Measurements from ENCODE around the gene SEC22A. TPM values are rescaled to one million over a fixed set of nuclear protein-coding genes. Genes with fewer than 3 reads are reported as not detected.

SEC22A gene
- polyA plus RNA-seq, 1 of the 3 experiments (the other 2 are of a cell fraction), result 13.0 TPM

- no peaks in the 10 kb centered on the region for H3K27me3 ChIP-seq (ENCODE audit: insufficient read depth)
- 68% methylated on average over 2 of the region's 2 CpGs for WGBS (ENCODE audit: low lambda C conversion rate)
- H3K79me2 ChIP-seq (ENCODE audit: insufficient read depth), result no peaks in the 10 kb centered on the region
- no peaks in the 10 kb centered on the region for H3K9me3 ChIP-seq
- H3K4me1 ChIP-seq (ENCODE audit: control insufficient read depth in 1 of 2, insufficient read depth in 2 of 2, low read depth in 1 of 2, low read length in 1 of 2), result no peaks in the 10 kb centered on the region; a peak in 2 of 4 replicates
- H3F3A ChIP-seq (replicated peaks; ENCODE audit: insufficient read depth), result no peaks in the 10 kb centered on the region
- no peak overlapping the region for H3K4me2 ChIP-seq
- H4K20me1 ChIP-seq (ENCODE audit: insufficient read depth), result no peaks in the 10 kb centered on the region
- CTCF ChIA-PET, result no interaction called here
- H3K27ac ChIP-seq (ENCODE audit: low read depth in 2 of 2, low read length in 1 of 2), result no peak overlapping the region
- H3K9ac ChIP-seq, result no peak overlapping the region
- no peak for TF ChIP-seq MXI1 (IDR thresholded peaks at IDR 0.05; ENCODE audit: low read depth, low read length)
- TF ChIP-seq USF2 (IDR thresholded peaks at IDR 0.05; ENCODE audit: borderline replicate concordance, low read depth, low read length), result no peak
- no peak for TF ChIP-seq CHD2 (IDR thresholded peaks at IDR 0.05; ENCODE audit: low read length, partially characterized antibody)
- no peak for TF ChIP-seq NRF1 (IDR thresholded peaks at IDR 0.05; ENCODE audit: low read depth, low read length)
- no peak for TF ChIP-seq FOSL2 (IDR thresholded peaks at IDR 0.05; ENCODE audit: borderline replicate concordance, low read depth)
- TF ChIP-seq TAF1 (IDR thresholded peaks at IDR 0.05; ENCODE audit: borderline replicate concordance, low read depth, low read length), result no peak
- TF ChIP-seq POLR2AphosphoS5 (IDR thresholded peaks at IDR 0.05; ENCODE audit: low read depth, low read length), result no peak
- TF ChIP-seq JUND (IDR thresholded peaks at IDR 0.05), result no peak
- TF ChIP-seq FOXJ3 (CRISPR knock-in tag; IDR thresholded peaks at IDR 0.05), result no peak
- no peak for TF ChIP-seq ELF1 (IDR thresholded peaks at IDR 0.05)
- no peak for TF ChIP-seq IRF3 (IDR thresholded peaks at IDR 0.05; ENCODE audit: low read depth, low read length)
- TF ChIP-seq USF1 (IDR thresholded peaks at IDR 0.05; ENCODE audit: borderline replicate concordance, low read depth), result no peak
- no peak for TF ChIP-seq GATA2 (CRISPR knock-in tag; IDR thresholded peaks at IDR 0.05)
- POLR2A ChIA-PET, result no interaction called here
- no peak overlapping the region for H3K4me3 ChIP-seq (ENCODE audit: low read depth in 2 of 2, low read length in 1 of 2)
- no peaks in the 10 kb centered on the region for H3K9me2 ChIP-seq
- H3K36me3 ChIP-seq (replicated peaks in 1 of 2; ENCODE audit: control insufficient read depth in 1 of 2, insufficient read depth in 2 of 2, low read length in 1 of 2), result no peaks in the 10 kb centered on the region
- no peak overlapping the region for H2AFZ ChIP-seq (ENCODE audit: low read depth)
- DNase-seq, result no peak
These were observed 15.0 kb upstream of the SEC22A start for GRCh38 chr3:123186695-123187094.

- Histone ChIP-seq H3K27ac (ENCODE audit: low read depth in 2 of 2, low read length in 1 of 2) (no peak overlapping the region), H3K36me3 (replicated peaks in 1 of 2; ENCODE audit: control insufficient read depth in 1 of 2, insufficient read depth in 2 of 2, low read length in 1 of 2) (no peaks in the 10 kb centered on the region), H3K4me1 (ENCODE audit: control insufficient read depth in 1 of 2, insufficient read depth in 2 of 2, low read depth in 1 of 2, low read length in 1 of 2) (no peaks in the 10 kb centered on the region; a peak in 2 of 4 replicates), H4K20me1 (ENCODE audit: insufficient read depth) (no peaks in the 10 kb centered on the region), H3K4me3 (ENCODE audit: low read depth in 2 of 2, low read length in 1 of 2) (no peak overlapping the region), H3K27me3 (ENCODE audit: insufficient read depth) (no peaks in the 10 kb centered on the region), H3K9me2 (no peaks in the 10 kb centered on the region), H3F3A (replicated peaks; ENCODE audit: insufficient read depth) (no peaks in the 10 kb centered on the region), H3K4me2 (no peak overlapping the region), H3K9me3 (no peaks in the 10 kb centered on the region), H3K79me2 (ENCODE audit: insufficient read depth) (no peaks in the 10 kb centered on the region), H2AFZ (ENCODE audit: low read depth) (no peak overlapping the region), H3K9ac (no peak overlapping the region)
- ChIA-PET CTCF (no interaction called here), POLR2A (no interaction called here)
- TF ChIP-seq USF2 (IDR thresholded peaks at IDR 0.05; ENCODE audit: borderline replicate concordance, low read depth, low read length) (no peak), RXRA (IDR thresholded peaks at IDR 0.05; ENCODE audit: borderline replicate concordance, low read depth) (no peak), EP300 (IDR thresholded peaks at IDR 0.05; ENCODE audit: borderline replicate concordance in 1 of 2, low read depth in 1 of 2, low read length in 1 of 2) (no peak), NFIC (IDR thresholded peaks at IDR 0.05; ENCODE audit: borderline replicate concordance) (no peak), ELF1 (IDR thresholded peaks at IDR 0.05) (no peak), TCF12 (IDR thresholded peaks at IDR 0.05) (no peak), YY1 (IDR thresholded peaks at IDR 0.05; ENCODE audit: low read depth) (no peak), MAX (IDR thresholded peaks at IDR 0.05; ENCODE audit: low read depth) (no peak), CHD2 (IDR thresholded peaks at IDR 0.05; ENCODE audit: low read length, partially characterized antibody) (no peak), EZH2phosphoT487 (IDR thresholded peaks at IDR 0.05; ENCODE audit: borderline replicate concordance, low read depth) (no peak), SMC3 (IDR thresholded peaks at IDR 0.05; ENCODE audit: low read depth, low read length) (no peak)
- DNase-seq, result no peak
- WGBS (ENCODE audit: low lambda C conversion rate), result 99% methylated on average over 6 of the region's 6 CpGs
These were observed 13.7 kb upstream of the SEC22A start for GRCh38 chr3:123188058-123188457.

Measured in SK-N-SH (cell line).